IMR-90 (cell line): Measurements from ENCODE around the gene TEX52. TPM values are rescaled to one million over a fixed set of nuclear protein-coding genes. Genes with fewer than 3 reads are reported as not detected.
A peak's percentile ranks its signal among the peaks of the same experiment; 100 is the strongest.

Source experiments
- ATAC-seq: fragments of 200-7000 bp; cut with Tn5 transposase; 2 replicates; pipeline ENCODE4 v1.9.1; 2020; ENCODE audit warnings: low read depth, mild to moderate bottlenecking, moderate library complexity
- BruUV-seq: library from RNA; stranded (reverse); fragments of 400-500 nt; replicated peaks from 2 replicates; lab custom pipeline; 2021; lab: Mats Ljungman, UMichigan
- CTCF ChIA-PET: fragments of 300-600 bp; formaldehyde crosslinking; extraction: SDS; loops from one replicate; lab custom pipeline; 2021; ENCODE audit warnings: antibody characterized with exemption; lab: Yijun Ruan, JAX
- POLR2A ChIA-PET: fragments of 300-600 bp; sonication (Branson Sonifier 250); formaldehyde crosslinking; loops from one replicate; lab custom pipeline; 2022; ENCODE audit warnings: antibody characterized with exemption; ENCODE audit not compliant: unreplicated experiment; lab: Charles Lee
- DNase-seq: peaks from one replicate; pipeline ENCODE4 v3.0.0; 2013
- H2AFZ ChIP-seq: replicated peaks from 2 replicates; pipeline ENCODE3; 2013; ENCODE audit warnings: low read length, mild to moderate bottlenecking; ENCODE audit not compliant: poor library complexity
- H2AK5ac ChIP-seq: 2 replicates; pipeline ENCODE4 v1.6.1; 2013; ENCODE audit warnings: low read depth, low read length, inconsistent platforms
- H2AK9ac ChIP-seq: replicated peaks from 2 replicates; pipeline ENCODE3; 2013; ENCODE audit warnings: mild to moderate bottlenecking, low read depth, low read length, moderate library complexity; ENCODE audit not compliant: poor library complexity
- H2BK120ac ChIP-seq: 2 replicates; pipeline ENCODE4 v1.6.1; 2013; ENCODE audit warnings: low read depth, low read length, inconsistent platforms
- H2BK15ac ChIP-seq: 3 replicates; pipeline ENCODE4 v1.6.1; 2013; ENCODE audit warnings: low read depth, low read length, inconsistent platforms
- H2BK20ac ChIP-seq: 2 replicates; pipeline ENCODE4 v1.6.1; 2013; ENCODE audit warnings: low read depth, mild to moderate bottlenecking, inconsistent platforms, low read length, moderate library complexity
- H2BK5ac ChIP-seq: 2 replicates; pipeline ENCODE4 v1.6.1; 2013; ENCODE audit warnings: mild to moderate bottlenecking, low read depth, low read length, inconsistent platforms; ENCODE audit not compliant: poor library complexity, severe bottlenecking
- H3K14ac ChIP-seq: replicated peaks from 2 replicates; pipeline ENCODE4 v1.6.1; 2013; ENCODE audit warnings: low read depth, low read length, inconsistent platforms
- H3K18ac ChIP-seq: 2 replicates; pipeline ENCODE4 v1.6.1; 2013; ENCODE audit warnings: low read depth, low read length, control low read depth
- H3K23ac ChIP-seq: 2 replicates; pipeline ENCODE4 v1.6.1; 2013; ENCODE audit warnings: low read depth, low read length, inconsistent platforms
- H3K27ac ChIP-seq: 2 replicates; pipeline ENCODE4 v1.5.1; 2013; ENCODE audit warnings: mild to moderate bottlenecking, control low read depth, low read length; ENCODE audit not compliant: insufficient read depth
- H3K27me3 ChIP-seq: 2 replicates; pipeline ENCODE4 v1.6.1; 2013; ENCODE audit warnings: low read length; ENCODE audit not compliant: control insufficient read depth, insufficient read depth
- H3K36me3 ChIP-seq: 2 replicates; pipeline ENCODE4 v1.6.1; 2013; ENCODE audit warnings: low read length, mixed read lengths; ENCODE audit not compliant: control insufficient read depth, insufficient read depth
- H3K4ac ChIP-seq: 2 replicates; pipeline ENCODE4 v1.6.1; 2013; ENCODE audit warnings: low read depth, low read length, inconsistent platforms
- H3K4me1 ChIP-seq: 2 replicates; pipeline ENCODE4 v1.6.1; 2013; ENCODE audit warnings: low read length, mixed read lengths; ENCODE audit not compliant: control insufficient read depth, insufficient read depth
- H3K4me2 ChIP-seq: 2 replicates; pipeline ENCODE4 v1.6.1; 2013; ENCODE audit warnings: low read depth, mild to moderate bottlenecking, control low read depth, low read length, moderate library complexity
- H3K4me3 ChIP-seq: 2 replicates; pipeline ENCODE4 v1.5.1; 2013; ENCODE audit warnings: low read depth, mild to moderate bottlenecking, control low read depth, low read length, moderate library complexity; ENCODE audit not compliant: insufficient read depth
- H3K56ac ChIP-seq: 2 replicates; pipeline ENCODE4 v1.6.1; 2013; ENCODE audit warnings: low read length, inconsistent platforms; ENCODE audit not compliant: insufficient read depth; ENCODE audit errors: extremely low read depth
- H3K79me1 ChIP-seq, 2 experiments: 2 replicates each; pipeline ENCODE4 v1.6.1; 2013; ENCODE audit warnings: low read length in 2 of 2, inconsistent platforms in 1 of 2, low read depth in 1 of 2
- H3K9ac ChIP-seq: 2 replicates; pipeline ENCODE4 v1.6.1; 2013; ENCODE audit warnings: low read depth, low read length, control low read depth
- H3K9me1 ChIP-seq: 2 replicates; pipeline ENCODE4 v1.6.1; 2013; ENCODE audit warnings: low read length, inconsistent platforms; ENCODE audit not compliant: insufficient read depth
- H3K9me3 ChIP-seq: 2 replicates; pipeline ENCODE4 v1.6.1; 2013; ENCODE audit warnings: low read length; ENCODE audit not compliant: control insufficient read depth, insufficient read depth
- H4K20me1 ChIP-seq: 2 replicates; pipeline ENCODE4 v1.6.1; 2013; ENCODE audit warnings: low read length, inconsistent platforms; ENCODE audit not compliant: insufficient read depth
- H4K5ac ChIP-seq: 2 replicates; pipeline ENCODE4 v1.6.1; 2013; ENCODE audit warnings: mild to moderate bottlenecking, low read depth, low read length, control low read depth
- H4K8ac ChIP-seq, 2 experiments: 2 replicates each; pipeline ENCODE4 v1.6.1; 2013; ENCODE audit warnings: low read depth in 2 of 2, low read length in 2 of 2, control low read depth in 1 of 2, inconsistent platforms in 1 of 2
- H4K91ac ChIP-seq: 2 replicates; pipeline ENCODE4 v1.6.1; 2013; ENCODE audit warnings: low read depth, low read length, inconsistent platforms; ENCODE audit not compliant: insufficient read depth
- BHLHE40 ChIP-seq: fragments of 150-350 bp; IDR thresholded peaks from 2 replicates; pipeline ENCODE4 v1.6.1; 2016; ENCODE audit warnings: mild to moderate bottlenecking, low read depth, low read length
- CEBPB ChIP-seq: IDR thresholded peaks from 2 replicates; pipeline ENCODE4 v1.6.1; 2012; ENCODE audit warnings: low read depth, low read length, improper control_type of control experiment
- CHD1 ChIP-seq: IDR thresholded peaks from 2 replicates; pipeline ENCODE4 v1.6.1; 2012; ENCODE audit warnings: low read depth, low read length, improper control_type of control experiment
- CTCF ChIP-seq: conservative IDR thresholded peaks from 2 replicates; pipeline ENCODE4 v1.5.1; 2012; ENCODE audit warnings: mild to moderate bottlenecking, low read depth, low read length, improper control_type of control experiment
- ELK1 ChIP-seq: fragments of 150-350 bp; IDR thresholded peaks from 2 replicates; pipeline ENCODE4 v1.6.1; 2016; ENCODE audit warnings: low read depth, mild to moderate bottlenecking, low read length, moderate library complexity, borderline replicate concordance
- MAFK ChIP-seq: IDR thresholded peaks from 2 replicates; pipeline ENCODE4 v1.6.1; 2012; ENCODE audit warnings: low read depth, low read length, improper control_type of control experiment
- MAZ ChIP-seq: IDR thresholded peaks from 2 replicates; pipeline ENCODE4 v1.6.1; 2012; ENCODE audit warnings: low read depth, mild to moderate bottlenecking, low read length, improper control_type of control experiment, moderate library complexity, borderline replicate concordance
- MXI1 ChIP-seq: IDR thresholded peaks from 2 replicates; pipeline ENCODE4 v1.6.1; 2012; ENCODE audit warnings: low read depth, mild to moderate bottlenecking, low read length, moderate library complexity, borderline replicate concordance
- NFE2L2 ChIP-seq: fragments of 150-350 bp; IDR thresholded peaks from 2 replicates; pipeline ENCODE4 v1.6.1; 2016; ENCODE audit warnings: low read depth, mild to moderate bottlenecking, low read length
- POLR2A ChIP-seq: IDR thresholded peaks from 2 replicates; pipeline ENCODE4 v1.6.1; 2012; ENCODE audit warnings: mild to moderate bottlenecking, low read depth, low read length
- RAD21 ChIP-seq: IDR thresholded peaks from 2 replicates; pipeline ENCODE4 v1.6.1; 2012; ENCODE audit warnings: low read length, improper control_type of control experiment
- RCOR1 ChIP-seq: IDR thresholded peaks from 2 replicates; pipeline ENCODE4 v1.6.1; 2012; ENCODE audit warnings: mild to moderate bottlenecking, low read length, improper control_type of control experiment; ENCODE audit not compliant: insufficient replicate concordance
- RFX5 ChIP-seq: IDR thresholded peaks from 2 replicates; pipeline ENCODE4 v1.8.0; 2012; ENCODE audit warnings: low read depth, mild to moderate bottlenecking, low read length, moderate library complexity
- SMC3 ChIP-seq: fragments of 150-350 bp; IDR thresholded peaks from 2 replicates; pipeline ENCODE4 v1.6.1; 2016; ENCODE audit warnings: low read depth, mild to moderate bottlenecking, antibody characterized with exemption, low read length, moderate library complexity
- USF2 ChIP-seq: fragments of 150-350 bp; IDR thresholded peaks from 2 replicates; pipeline ENCODE4 v1.6.1; 2017; ENCODE audit warnings: mild to moderate bottlenecking, antibody characterized with exemption, low read length, low read depth
- WGBS, 2 experiments: methylation state at CpG; one replicate each; pipeline versions ENCODE4 v1.1.5 to v1.1.7; 2013; ENCODE audit warnings: missing lambda C conversion rate in 2 of 2; ENCODE audit not compliant: insufficient read length in 1 of 2; ENCODE audit errors: extremely low coverage in 2 of 2; 5-methylcytosine and 5-hydroxymethylcytosine counted together
- dilution Hi-C: fragments of 300-500 bp; cut with HindIII; formaldehyde crosslinking; loops from one replicate; pipeline ENCODE4 v1.14.3; 2018; ENCODE audit warnings: low sequenced_read_pairs; ENCODE audit not compliant: unreplicated experiment
- in situ Hi-C: fragments of 300-500 bp; cut with MboI; formaldehyde crosslinking; loops from 3 replicates; pipeline ENCODE4 v1.14.3; 2019; ENCODE audit warnings: low sequenced_read_pairs, inconsistent platforms, mixed read lengths
- intact Hi-C: fragments of 100-400 bp; cut with micrococcal nuclease; formaldehyde crosslinking; loops from 2 replicates; pipeline ENCODE4 v1.10.0; 2022
- polyA plus RNA-seq, 3 experiments: library from polyadenylated mRNA; depleted of rRNA; stranded (reverse); fragments of >200 nt; gene quantifications; 2 replicates each; pipeline ENCODE4 v1.2.3, GENCODE V29; 2012; ENCODE audit warnings: low replicate concordance in 1 of 3
- total RNA-seq: library from RNA; depleted of rRNA; stranded (reverse); fragments of >200 nt; gene quantifications from 2 replicates; pipeline ENCODE4 v1.2.3, GENCODE V29; 2012

TEX52 gene
- total and polyA plus RNA-seq, 2 of the 4 experiments (the other 2 are of a cell fraction): not detected

- H3K4me1 ChIP-seq: no peaks in the 10 kb centered on the region
- in situ Hi-C loops (loop anchor here (10.0 kb wide), 1 partner anchor 180 kb away; no protein-coding TSS in a partner anchor), intact Hi-C loops (no loop called here), dilution Hi-C loops (no loop called here)
- no peak overlapping the region for H3K4me2 ChIP-seq
- H3K4me3 ChIP-seq: no peak overlapping the region
- no peak overlapping the region for H2BK120ac ChIP-seq
- no peaks in the 10 kb centered on the region for H4K20me1 ChIP-seq
- ChIA-PET POLR2A (no interaction called here), CTCF (interaction anchor here (1.1 to 1.2 kb wide), 2 partner anchors 89 to 179 kb away, joined by 4 read pairs; no protein-coding TSS in a partner anchor)
- peak overlapping the region; percentile 28 for H2AK9ac ChIP-seq
- no peak for ATAC-seq
- no peak overlapping the region for H3K4ac ChIP-seq
- no peak overlapping the region for H4K5ac ChIP-seq
- H2AFZ ChIP-seq: peak overlapping the region; percentile 58
- no peak overlapping the region for H3K56ac ChIP-seq
- WGBS, 2 experiments: 81% methylated on average over 14 of the region's 25 CpGs; no CpG with 5 or more reads in 1 of the 2 experiments
- H3K9me3 ChIP-seq: no peaks in the 10 kb centered on the region
- H3K18ac ChIP-seq: no peak overlapping the region
- H3K9ac ChIP-seq: no peak overlapping the region
- H2BK5ac ChIP-seq: no peak overlapping the region
- no peaks in the 10 kb centered on the region for H3K79me1 ChIP-seq
- H2BK15ac ChIP-seq: no peak overlapping the region
- DNase-seq: no peak
- no TSS peak for BruUV-seq
- peaks cover 6% of the 10 kb centered on the region for H3K36me3 ChIP-seq
- H3K9me1 ChIP-seq: no peaks in the 10 kb centered on the region
- H2BK20ac ChIP-seq: no peak overlapping the region
- H3K27ac ChIP-seq: no peak overlapping the region
- H3K14ac ChIP-seq: no peak overlapping the region
- no peak overlapping the region for H4K8ac ChIP-seq
- no peak overlapping the region for H2AK5ac ChIP-seq
- H3K27me3 ChIP-seq: no peaks in the 10 kb centered on the region
- no peak overlapping the region for H4K91ac ChIP-seq
- no peak overlapping the region for H3K23ac ChIP-seq
- TF ChIP-seq RCOR1 (no peak), NFE2L2 (no peak), MAZ (no peak), CEBPB (no peak), MAFK (no peak), CTCF (no peak), MXI1 (no peak), CHD1 (no peak), POLR2A (no peak), USF2 (no peak), RFX5 (no peak), SMC3 (no peak), BHLHE40 (no peak), ELK1 (no peak), RAD21 (no peak)
Observed at GRCh38 chr12:2854669-2855453, 2.0 kb downstream of the TEX52 start.
